Uterus (tissue), 2 donors: ENCODE measurements around the gene AP4E1.

Source experiments
- POLR2A ChIP-seq, 2 donors: fragments of 450-650 bp; IDR thresholded peaks; one replicate each; pipeline ENCODE4 v1.6.1; 2016; ENCODE audit warnings: antibody characterized with exemption in 2 of 2, mild to moderate bottlenecking in 1 of 2, moderate library complexity in 1 of 2
- TF ChIP-seq, protein P1 (sequence below), 4 experiments: fragments of 200-600 bp in 2 of 4; fragments of 450-650 bp in 2 of 4; sonication (generic) in 2 of 4; IDR thresholded peaks; one replicate each; pipeline ENCODE4 v1.5.1; 2016 to 2019; ENCODE audit warnings: antibody characterized with exemption in 4 of 4, mild to moderate bottlenecking in 2 of 4, moderate library complexity in 1 of 4

DNA sequence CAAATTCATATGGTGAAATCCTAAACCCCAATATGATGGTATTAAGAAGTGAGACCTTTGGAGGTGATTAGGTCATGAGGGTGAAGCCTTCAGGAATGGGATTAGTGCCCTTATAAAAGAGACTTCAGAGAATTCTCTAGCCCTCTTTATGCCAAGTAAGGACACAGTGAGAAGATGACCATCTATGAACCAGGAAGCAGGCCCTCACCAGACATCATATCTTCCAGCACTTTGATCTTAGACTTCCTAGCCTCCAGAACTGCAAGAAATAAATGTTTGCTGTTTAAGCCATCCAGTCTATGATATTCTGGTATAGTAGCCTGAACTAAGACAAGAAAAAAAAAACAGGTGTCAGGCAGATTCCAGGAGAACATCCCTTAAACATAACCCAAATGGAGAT, 45.9 kb upstream of the AP4E1 start:
- TF ChIP-seq, protein P1, sequence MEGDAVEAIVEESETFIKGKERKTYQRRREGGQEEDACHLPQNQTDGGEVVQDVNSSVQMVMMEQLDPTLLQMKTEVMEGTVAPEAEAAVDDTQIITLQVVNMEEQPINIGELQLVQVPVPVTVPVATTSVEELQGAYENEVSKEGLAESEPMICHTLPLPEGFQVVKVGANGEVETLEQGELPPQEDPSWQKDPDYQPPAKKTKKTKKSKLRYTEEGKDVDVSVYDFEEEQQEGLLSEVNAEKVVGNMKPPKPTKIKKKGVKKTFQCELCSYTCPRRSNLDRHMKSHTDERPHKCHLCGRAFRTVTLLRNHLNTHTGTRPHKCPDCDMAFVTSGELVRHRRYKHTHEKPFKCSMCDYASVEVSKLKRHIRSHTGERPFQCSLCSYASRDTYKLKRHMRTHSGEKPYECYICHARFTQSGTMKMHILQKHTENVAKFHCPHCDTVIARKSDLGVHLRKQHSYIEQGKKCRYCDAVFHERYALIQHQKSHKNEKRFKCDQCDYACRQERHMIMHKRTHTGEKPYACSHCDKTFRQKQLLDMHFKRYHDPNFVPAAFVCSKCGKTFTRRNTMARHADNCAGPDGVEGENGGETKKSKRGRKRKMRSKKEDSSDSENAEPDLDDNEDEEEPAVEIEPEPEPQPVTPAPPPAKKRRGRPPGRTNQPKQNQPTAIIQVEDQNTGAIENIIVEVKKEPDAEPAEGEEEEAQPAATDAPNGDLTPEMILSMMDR (IDR thresholded peaks at IDR 0.05): no peak
- TF ChIP-seq POLR2A (IDR thresholded peaks at IDR 0.05): no peak
